ACC112 (cell line): ENCODE measurements around the gene EXPH5.
A peak's percentile ranks its signal among the peaks of the same experiment; 100 is the strongest.

Experiments
- H2AFZ ChIP-seq: fragments of 200-600 bp; sonication (generic); one replicate; pipeline ENCODE4 v1.6.0; 2017; ENCODE audit warnings: antibody characterized with exemption, low read length; ENCODE audit not compliant: unreplicated experiment
- H3K27ac ChIP-seq: fragments of 200-600 bp; sonication (generic); 2 replicates; pipeline ENCODE4 v1.5.1; 2014; ENCODE audit warnings: low read depth, mild to moderate bottlenecking, antibody characterized with exemption, low read length, moderate library complexity
- H3K27me3 ChIP-seq: fragments of 200-600 bp; sonication (generic); 2 replicates; pipeline ENCODE4 v1.6.1; 2014; ENCODE audit warnings: mild to moderate bottlenecking, antibody characterized with exemption, low read length, moderate library complexity, mixed read lengths; ENCODE audit not compliant: insufficient read depth
- H3K36me3 ChIP-seq: fragments of 200-600 bp; sonication (generic); 2 replicates; pipeline ENCODE4 v1.6.1; 2016; ENCODE audit warnings: mild to moderate bottlenecking, antibody characterized with exemption, low read length, moderate library complexity, mixed read lengths; ENCODE audit not compliant: insufficient read depth
- H3K4me1 ChIP-seq: fragments of 200-600 bp; sonication (generic); one replicate; pipeline ENCODE4 v1.6.1; 2016; ENCODE audit warnings: low read length, mixed read lengths; ENCODE audit not compliant: insufficient read depth, unreplicated experiment, control insufficient read depth
- H3K4me3 ChIP-seq: fragments of 200-600 bp; sonication (generic); 2 replicates; pipeline ENCODE4 v1.5.1; 2014; ENCODE audit warnings: mild to moderate bottlenecking, low read depth, low read length
- H3K79me2 ChIP-seq: fragments of 200-600 bp; sonication (generic); one replicate; pipeline ENCODE4 v1.6.0; 2016; ENCODE audit warnings: low read length; ENCODE audit not compliant: control insufficient read depth, unreplicated experiment, insufficient read depth

Gene EXPH5

DNA sequence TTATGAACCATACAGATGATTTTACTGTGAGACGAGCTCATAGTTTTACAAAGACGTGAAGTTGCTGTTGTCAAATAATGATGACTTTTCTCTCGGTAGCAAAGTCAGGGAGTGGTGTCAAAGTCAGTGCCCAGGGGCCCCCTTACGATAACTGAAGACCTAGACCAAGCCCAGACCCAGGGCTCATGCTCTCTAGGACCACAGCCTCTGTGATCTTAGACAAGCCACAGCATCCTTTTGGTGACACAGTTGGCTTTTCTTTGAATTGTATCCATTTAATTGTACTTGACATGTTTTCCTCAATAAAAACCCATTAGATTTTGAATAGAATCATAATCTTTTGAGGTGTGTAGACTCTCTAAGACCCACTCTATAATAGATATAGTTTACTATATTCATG is 77.4 kb downstream of the EXPH5 start:
- Histone ChIP-seq H3K27ac (no peak overlapping the region), H3K4me3 (no peak overlapping the region), H3K79me2 (no peaks in the 10 kb centered on the region), H2AFZ (no peak overlapping the region), H3K27me3 (no peaks in the 10 kb centered on the region), H3K36me3 (no peaks in the 10 kb centered on the region), H3K4me1 (peaks cover 10% of the 10 kb centered on the region)

GRCh38 chr11:108512708-108513107 is 80.9 kb downstream of the EXPH5 start:
- Histone ChIP-seq H2AFZ (no peak overlapping the region), H3K27ac (no peak overlapping the region), H3K4me3 (no peak overlapping the region)

DNA sequence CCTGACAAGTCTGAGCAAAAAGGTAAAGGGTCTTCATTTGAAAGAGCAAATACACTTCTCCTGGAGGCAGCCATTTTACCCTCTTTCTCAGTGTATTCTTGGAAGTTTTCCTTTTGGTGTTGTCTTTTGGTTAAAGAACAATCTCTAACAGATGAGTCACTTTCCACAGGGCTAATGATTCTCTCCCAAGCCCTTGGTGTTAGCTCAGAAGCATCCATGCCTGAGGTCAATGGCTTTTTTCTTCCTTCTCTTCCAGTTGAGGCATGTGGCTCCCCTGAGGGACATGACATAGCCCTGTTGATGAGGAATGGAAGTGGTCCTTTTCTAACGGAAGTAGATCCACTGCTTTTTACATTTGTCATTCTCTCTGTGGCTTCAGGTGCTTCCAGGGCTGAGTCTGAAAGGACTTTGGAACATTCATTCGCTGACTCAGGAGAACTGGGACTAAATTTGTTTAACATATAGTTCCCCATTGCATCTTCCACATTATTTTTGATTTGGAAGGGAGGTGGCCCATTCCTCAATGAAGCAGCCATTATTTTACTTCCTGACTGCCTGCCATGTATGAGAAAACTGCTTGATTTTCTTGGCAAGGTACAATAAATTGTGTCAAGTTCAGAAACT is 81.6 kb downstream of the EXPH5 start:
- no peaks in the 10 kb centered on the region for H3K79me2 ChIP-seq
- H3K27me3 ChIP-seq = no peaks in the 10 kb centered on the region
- peaks cover 10% of the 10 kb centered on the region for H3K4me1 ChIP-seq
- H2AFZ ChIP-seq = no peak overlapping the region
- no peak overlapping the region for H3K27ac ChIP-seq
- no peak overlapping the region for H3K4me3 ChIP-seq
- H3K36me3 ChIP-seq = no peaks in the 10 kb centered on the region

More at GRCh38 chr11:108512708-108513107, 80.9 kb downstream of the EXPH5 start:
- Histone ChIP-seq H3K27me3 (no peaks in the 10 kb centered on the region), H3K36me3 (no peaks in the 10 kb centered on the region), H3K4me1 (peaks cover 10% of the 10 kb centered on the region), H3K79me2 (no peaks in the 10 kb centered on the region)

DNA sequence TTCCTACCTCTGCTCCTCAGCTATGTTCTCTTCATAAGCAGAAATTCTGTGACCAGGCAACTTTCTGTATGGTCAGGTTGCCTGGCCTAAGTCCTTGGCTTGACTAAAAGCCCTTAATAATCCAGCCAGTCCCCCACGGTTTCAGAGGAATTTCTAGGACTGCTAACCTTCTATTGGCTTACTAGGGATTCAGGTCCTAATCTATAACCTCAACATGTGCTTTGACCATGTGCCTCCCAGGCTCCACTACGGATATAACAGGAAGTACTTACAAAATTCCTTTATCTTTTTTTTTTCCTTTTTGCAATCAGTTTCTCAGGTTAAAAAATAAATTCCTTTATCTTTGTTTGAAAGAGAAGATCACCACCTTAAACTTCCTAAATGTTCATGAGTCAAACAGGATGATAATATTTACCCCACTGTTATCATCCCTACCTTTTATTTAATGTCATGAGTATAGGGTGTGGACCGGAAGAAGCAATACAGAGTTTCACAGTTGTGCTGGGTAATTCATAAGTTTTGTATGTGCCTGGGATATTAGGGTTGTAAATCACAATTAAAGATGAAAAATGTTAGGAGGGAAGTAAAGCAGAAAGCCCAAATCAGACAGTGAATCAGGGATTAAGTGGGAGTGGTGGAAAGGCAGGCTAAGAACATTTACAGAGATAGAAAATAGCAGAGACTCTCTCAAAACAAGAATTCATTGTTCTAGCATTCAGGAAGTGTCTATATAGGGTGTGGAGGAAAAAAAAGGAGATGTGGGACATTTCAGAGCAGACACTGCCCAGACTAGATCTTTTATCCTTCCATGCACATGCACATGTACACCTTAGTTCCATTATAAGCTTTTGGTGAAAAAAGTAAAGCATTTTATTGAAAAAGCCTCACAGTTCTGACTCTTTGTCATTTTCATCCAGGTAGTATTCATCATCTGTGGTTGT is 84.6 kb downstream of the EXPH5 start:
- H3K36me3 ChIP-seq = no peaks in the 10 kb centered on the region
- no peak overlapping the region for H2AFZ ChIP-seq
- H3K4me1 ChIP-seq = peaks cover 10% of the 10 kb centered on the region
- H3K27me3 ChIP-seq = no peaks in the 10 kb centered on the region
- no peak overlapping the region for H3K4me3 ChIP-seq
- H3K27ac ChIP-seq = no peak overlapping the region
- no peaks in the 10 kb centered on the region for H3K79me2 ChIP-seq

DNA sequence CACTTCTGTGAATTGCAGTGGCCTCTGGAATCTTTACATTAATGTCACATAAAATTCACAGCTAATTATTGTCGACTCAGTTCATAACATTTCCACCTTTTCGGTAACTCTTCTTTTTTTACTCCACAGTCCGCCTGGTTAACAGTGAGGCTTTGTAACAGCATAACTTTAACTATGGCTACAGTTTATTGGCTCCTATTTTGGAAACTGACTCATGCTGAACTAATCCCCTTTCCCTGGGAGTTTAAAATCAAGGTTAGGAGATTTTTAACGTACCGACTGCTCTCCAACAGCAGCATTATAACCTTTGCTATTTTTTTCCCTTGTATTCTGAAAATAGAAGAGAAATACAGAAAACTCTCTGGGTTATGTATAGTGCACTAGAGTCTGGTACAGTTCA is 92.2 kb downstream of the EXPH5 start:
- Histone ChIP-seq H3K36me3 (no peaks in the 10 kb centered on the region), H3K27me3 (no peaks in the 10 kb centered on the region), H3K4me3 (no peak overlapping the region), H3K4me1 (peaks cover 6% of the 10 kb centered on the region), H2AFZ (no peak overlapping the region), H3K79me2 (peaks cover 11% of the 10 kb centered on the region), H3K27ac (no peak overlapping the region)

GRCh38 chr11:108500721-108501120 is 92.8 kb downstream of the EXPH5 start:
- Histone ChIP-seq H3K79me2 (peaks cover 16% of the 10 kb centered on the region), H3K27me3 (no peaks in the 10 kb centered on the region), H3K36me3 (no peaks in the 10 kb centered on the region), H3K4me1 (peaks cover 11% of the 10 kb centered on the region), H3K4me3 (no peak overlapping the region), H2AFZ (no peak overlapping the region), H3K27ac (no peak overlapping the region)

DNA sequence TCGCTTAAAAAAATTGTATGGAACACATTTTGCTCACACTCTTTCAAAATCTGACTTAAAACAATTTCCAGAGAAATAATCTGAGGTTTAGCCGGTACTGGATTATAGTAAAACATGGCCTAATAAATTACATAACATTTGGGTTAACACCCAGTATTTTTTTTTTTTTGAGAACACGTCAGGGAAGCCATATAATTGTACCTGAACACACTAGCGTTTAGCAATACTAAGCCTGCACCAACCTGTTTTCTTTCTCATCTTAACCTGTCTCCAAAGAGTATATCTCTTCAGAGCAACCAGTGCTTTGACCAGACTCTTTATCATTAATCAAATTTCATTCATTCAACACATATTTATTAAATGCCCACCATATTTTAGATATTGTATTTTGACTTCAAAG is 93.4 kb downstream of the EXPH5 start:
- no peaks in the 10 kb centered on the region for H3K36me3 ChIP-seq
- no peak overlapping the region for H2AFZ ChIP-seq
- peaks cover 13% of the 10 kb centered on the region for H3K4me1 ChIP-seq
- no peak overlapping the region for H3K27ac ChIP-seq
- H3K4me3 ChIP-seq = no peak overlapping the region
- no peaks in the 10 kb centered on the region for H3K27me3 ChIP-seq
- peaks cover 19% of the 10 kb centered on the region for H3K79me2 ChIP-seq

- H3K79me2 ChIP-seq = peaks cover 31% of the 10 kb centered on the region
- peak overlapping the region; percentile 83 for H3K4me3 ChIP-seq
- peak overlapping the region; percentile 90 for H3K27ac ChIP-seq
- peaks cover 13% of the 10 kb centered on the region for H3K4me1 ChIP-seq
- H2AFZ ChIP-seq = peak overlapping the region; percentile 79
- no peaks in the 10 kb centered on the region for H3K27me3 ChIP-seq
- H3K36me3 ChIP-seq = no peaks in the 10 kb centered on the region
These were observed 94.7 kb downstream of the EXPH5 start for GRCh38 chr11:108498816-108499408.

- Histone ChIP-seq H3K27ac (peak within 1 kb of the TSS; percentile 90), H3K79me2 (peaks cover 38% of the 10 kb centered on the region), H2AFZ (peak within 1 kb of the TSS; percentile 91)
These were observed 95.3 kb downstream of the EXPH5 start, which contains the start of gene POGLUT3 for GRCh38 chr11:108498046-108498815. Gene POGLUT3, minus strand, starts transcription at chr11:108498384. Its CDS starts 18 bp downstream, at chr11:108498366.

More at GRCh38 chr11:108498046-108498815, 95.3 kb downstream of the EXPH5 start, which contains the start of gene POGLUT3:
- Histone ChIP-seq H3K27me3 (no peaks in the 10 kb centered on the region), H3K4me3 (peak within 1 kb of the TSS; percentile 83), H3K4me1 (peaks cover 13% of the 10 kb centered on the region), H3K36me3 (no peaks in the 10 kb centered on the region)
